Upper lobe of left lung (tissue), 6 donors: Measurements from ENCODE around the gene KRTAP5-11. TPM values are rescaled to one million over a fixed set of nuclear protein-coding genes. Genes with fewer than 3 reads are reported as not detected.
"Not testable (repeated sequence)": the region's sequence is repeated elsewhere in the genome, so short reads cannot be mapped to it uniquely, and the experiment has no call there.

Experiments used
- ATAC-seq, 2 donors: fragments of 200-7000 bp; cut with Tn5 transposase; one replicate each; pipeline ENCODE4 v1.9.1; 2022; ENCODE audit warnings: mild to moderate bottlenecking in 2 of 2, moderate library complexity in 2 of 2; ENCODE audit not compliant: low FRiP score in 2 of 2
- DNase-seq, 2 donors: peaks; one replicate each; pipeline ENCODE4 v3.0.0-alpha.2; 2019 to 2020
- H3K27ac ChIP-seq, 4 donors: fragments of 200-600 bp; sonication (generic); one replicate each; pipeline ENCODE4 v1.5.1; 2016 to 2019
- H3K27me3 ChIP-seq, 4 donors: fragments of 200-600 bp; sonication (generic); one replicate each; pipeline ENCODE4 v1.5.1; 2017 to 2019
- H3K36me3 ChIP-seq, 4 donors: fragments of 200-600 bp; sonication (generic); one replicate each; pipeline ENCODE4 v1.5.1; 2016 to 2019
- H3K4me1 ChIP-seq, 4 donors: fragments of 200-600 bp; sonication (generic); one replicate each; pipeline ENCODE4 v1.5.1; 2018 to 2019
- H3K4me3 ChIP-seq, 4 donors: fragments of 200-600 bp; sonication (generic); one replicate each; pipeline ENCODE4 v1.5.1; 2017 to 2019; ENCODE audit warnings: mild to moderate bottlenecking in 2 of 4, moderate library complexity in 1 of 4
- H3K9me3 ChIP-seq, 4 donors: fragments of 200-600 bp; sonication (generic); one replicate each; pipeline ENCODE4 v1.5.1; 2018 to 2019
- CTCF ChIP-seq, 6 experiments: fragments of 450-650 bp in 4 of 6; fragments of 200-600 bp in 2 of 6; sonication (generic) in 2 of 6; IDR thresholded peaks; one replicate each; pipeline ENCODE4 v1.5.1; 2016 to 2019; ENCODE audit warnings: antibody characterized with exemption in 6 of 6
- EP300 ChIP-seq, 4 donors: sonication (generic); formaldehyde crosslinking; IDR thresholded peaks; one replicate each; pipeline ENCODE4 v1.5.1; 2017; ENCODE audit warnings: antibody characterized with exemption in 4 of 4, control low read depth in 2 of 4
- POLR2A ChIP-seq, 4 donors: fragments of 450-650 bp; IDR thresholded peaks; one replicate each; pipeline ENCODE4 v1.5.1; 2016 to 2017; ENCODE audit warnings: antibody characterized with exemption in 4 of 4, mild to moderate bottlenecking in 2 of 4
- POLR2AphosphoS5 ChIP-seq, 2 donors: sonication (generic); formaldehyde crosslinking; IDR thresholded peaks; one replicate each; pipeline ENCODE4 v1.5.1; 2017; ENCODE audit warnings: antibody characterized with exemption in 2 of 2
- WGBS, 2 donors: methylation state at CpG; one replicate each; pipeline ENCODE4 v1.1.5; 2017 to 2018; 5-methylcytosine and 5-hydroxymethylcytosine counted together
- total RNA-seq, 6 donors: library from RNA; depleted of rRNA in 4 of 6; stranded (reverse); fragments of >200 nt in 4 of 6; gene quantifications; one replicate each; pipeline versions ENCODE4 v1.1.0 to v1.2.1, GENCODE V29; 2016 to 2021
- donor health status: DM: no; HTN: no; CAD: no; lungs with moderate emphysema.
- donor health status: DM: no; HTN: yes; CAD: no; lungs with severe emphysema.

Gene KRTAP5-11
- total RNA-seq, 6 donors from 2014 or later, result not detected

- WGBS, 2 donors, result 78 to 84% methylated on average over 6 of the region's 6 CpGs
- TF ChIP-seq CTCF (IDR thresholded peaks at IDR 0.05) (no peak), POLR2A (IDR thresholded peaks at IDR 0.05) (no peak), POLR2AphosphoS5 (IDR thresholded peaks at IDR 0.05) (no peak), EP300 (IDR thresholded peaks at IDR 0.05) (no peak)
Observed at GRCh38 chr11:71544525-71545214, 38.0 kb downstream of the KRTAP5-11 start.

GRCh38 chr11:71543866-71544265 lies 38.8 kb downstream of the KRTAP5-11 start:
- WGBS, 2 donors, result 45 to 53% methylated on average over 7 to 8 of the region's 8 CpGs
- TF ChIP-seq POLR2A (IDR thresholded peaks at IDR 0.05) (no peak), CTCF (IDR thresholded peaks at IDR 0.05) (no peak), EP300 (IDR thresholded peaks at IDR 0.05) (no peak), POLR2AphosphoS5 (IDR thresholded peaks at IDR 0.05) (no peak)
- Histone ChIP-seq H3K27me3 (no peaks in the 10 kb centered on the region), H3K4me3 (no peak overlapping the region), H3K36me3 (no peaks in the 10 kb centered on the region), H3K4me1 (no peaks in the 10 kb centered on the region), H3K27ac (no peak overlapping the region), H3K9me3 (no peaks in the 10 kb centered on the region)
- DNase-seq, result no peak
- ATAC-seq, result no peak

More at GRCh38 chr11:71544525-71545214, 38.0 kb downstream of the KRTAP5-11 start:
- Histone ChIP-seq H3K4me3 (no peak overlapping the region), H3K36me3 (no peaks in the 10 kb centered on the region), H3K4me1 (no peaks in the 10 kb centered on the region), H3K27ac (no peak overlapping the region), H3K9me3 (no peaks in the 10 kb centered on the region), H3K27me3 (no peaks in the 10 kb centered on the region)
- DNase-seq (no peak), ATAC-seq (no peak)

DNA sequence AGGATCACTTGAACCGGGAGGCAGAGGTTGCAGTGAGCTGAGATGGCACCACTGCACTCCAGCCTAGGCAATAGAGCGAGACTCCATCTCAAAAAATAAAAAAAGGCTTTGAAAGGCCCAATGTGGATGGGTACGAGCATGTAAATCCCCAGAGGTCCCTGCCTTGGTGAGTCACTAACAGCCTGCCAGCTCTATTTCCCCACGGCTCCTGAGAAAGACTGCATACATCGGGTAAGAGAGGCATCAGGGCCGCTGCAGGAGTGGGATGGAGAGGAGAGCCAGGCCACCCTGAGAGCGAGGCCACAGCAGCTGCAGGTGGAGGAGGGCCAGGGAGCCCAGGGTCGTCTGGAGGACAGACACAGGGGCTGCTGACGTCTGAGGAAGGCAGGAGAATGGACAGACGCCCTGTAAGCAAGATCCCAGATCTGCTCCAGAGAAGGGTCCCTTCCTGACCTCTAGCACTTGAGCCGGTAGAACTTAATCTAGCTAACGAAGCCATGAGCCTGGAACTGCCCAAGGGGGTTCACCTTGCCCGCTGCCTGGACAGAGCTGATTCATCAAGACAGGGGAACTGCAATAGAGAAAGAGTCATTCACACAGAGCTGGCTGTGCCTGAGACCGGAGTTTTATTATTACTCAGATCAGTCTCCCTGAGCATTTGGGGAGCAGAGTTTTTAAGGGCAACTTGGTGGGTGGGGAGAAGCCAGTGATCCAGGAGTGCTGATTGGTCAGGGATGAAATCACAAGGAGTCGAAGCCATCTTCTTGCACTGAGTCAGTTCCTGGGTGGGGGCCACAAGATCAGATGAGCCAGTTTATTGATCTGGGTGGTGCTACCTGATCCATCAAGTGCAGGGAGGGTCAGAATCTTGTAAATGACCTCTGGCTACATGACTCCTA lies 39.5 kb downstream of the KRTAP5-11 start:
- TF ChIP-seq POLR2A (IDR thresholded peaks at IDR 0.05), result no peak
- 80 to 82% methylated on average over 12 to 15 of the region's 15 CpGs for WGBS, 2 donors
- Histone ChIP-seq H3K36me3 (no peaks in the 10 kb centered on the region), H3K27ac (no peak overlapping the region), H3K4me1 (no peaks in the 10 kb centered on the region), H3K27me3 (no peaks in the 10 kb centered on the region), H3K4me3 (no peak overlapping the region), H3K9me3 (no peaks in the 10 kb centered on the region)
- no peak for DNase-seq
- ATAC-seq, result no peak

- Histone ChIP-seq H3K9me3 (no peaks in the 10 kb centered on the region), H3K27me3 (no peaks in the 10 kb centered on the region), H3K27ac (no peak overlapping the region), H3K4me1 (no peaks in the 10 kb centered on the region), H3K36me3 (no peaks in the 10 kb centered on the region), H3K4me3 (no peak overlapping the region)
- no peak for DNase-seq
- WGBS, 2 donors, result 77 to 81% methylated on average over 7 of the region's 7 CpGs
- TF ChIP-seq POLR2A (IDR thresholded peaks at IDR 0.05), result no peak
- ATAC-seq, result no peak
Observed at GRCh38 chr11:71542382-71542781, 40.3 kb downstream of the KRTAP5-11 start.

DNA sequence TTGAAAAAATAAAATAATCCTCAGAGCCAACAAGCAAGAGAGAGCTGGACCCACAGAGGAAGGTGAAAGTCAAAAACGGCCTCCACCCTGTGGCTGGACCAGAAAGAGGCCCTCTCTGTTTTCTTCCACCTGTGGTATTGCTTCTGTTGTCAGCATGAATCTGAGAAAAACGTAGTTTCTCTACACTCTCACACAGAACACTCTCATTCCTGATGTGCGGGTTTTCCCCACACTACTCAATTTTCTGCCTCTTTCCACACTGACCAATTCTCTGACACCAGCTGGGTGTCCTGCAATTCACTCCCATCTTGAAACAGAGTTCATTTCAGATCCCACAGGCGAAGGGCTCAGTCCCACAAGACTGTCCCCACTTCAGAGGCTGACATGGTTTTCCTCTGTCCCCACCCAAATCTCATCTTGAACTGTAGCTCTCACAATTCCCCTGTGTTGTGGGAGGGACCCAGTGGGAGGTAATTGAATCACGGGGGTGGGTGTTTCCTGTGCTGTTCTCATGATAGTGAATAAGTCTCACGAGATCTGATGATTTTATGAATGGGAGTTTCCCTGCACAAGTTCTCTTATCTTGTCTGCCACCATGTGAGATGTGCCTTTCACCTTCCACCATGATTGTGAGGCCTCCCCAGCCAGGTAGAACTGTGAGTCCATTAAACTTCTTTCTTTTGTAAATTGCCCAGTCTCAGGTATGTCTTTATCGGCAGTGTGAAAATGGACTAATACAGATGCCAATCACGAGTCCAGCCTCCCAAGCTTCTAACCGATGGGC lies 42.0 kb downstream of the KRTAP5-11 start:
- H3K4me3 ChIP-seq, ATAC-seq, H3K27me3 ChIP-seq, H3K4me1 ChIP-seq, DNase-seq, H3K27ac ChIP-seq, H3K9me3 ChIP-seq, H3K36me3 ChIP-seq: not testable (repeated sequence)
- 92 to 94% methylated on average over 9 of the region's 9 CpGs for WGBS, 2 donors

DNA sequence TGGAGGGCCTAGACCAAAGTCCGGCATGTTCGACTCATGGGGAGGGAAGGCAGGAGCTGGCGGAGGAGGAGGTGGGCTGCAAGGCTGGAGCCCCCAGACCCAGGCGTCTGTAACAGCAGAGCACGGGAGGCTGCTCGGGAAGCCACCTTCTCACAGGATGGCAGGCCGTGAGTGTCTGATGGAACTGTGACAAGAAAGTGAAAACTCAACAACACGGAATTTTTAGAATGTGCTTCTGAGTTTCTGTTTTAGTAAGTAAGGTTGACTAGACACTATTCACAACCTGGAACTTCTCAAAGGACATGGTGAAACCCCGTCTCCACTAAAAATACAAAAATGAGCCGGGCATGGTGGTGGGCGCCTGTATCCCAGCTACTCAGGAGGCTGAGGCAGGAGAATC lies 42.7 kb downstream of the KRTAP5-11 start:
- H3K27me3 ChIP-seq, DNase-seq, H3K9me3 ChIP-seq, H3K4me3 ChIP-seq, H3K27ac ChIP-seq, ATAC-seq, H3K36me3 ChIP-seq, H3K4me1 ChIP-seq: not testable (repeated sequence)
- WGBS, 2 donors, result 92 to 96% methylated on average over 11 of the region's 11 CpGs
